Muscle layer of duodenum (tissue), 2 donors: ENCODE data around the gene HOXA4.
A peak's percentile ranks its signal among the peaks of the same experiment; 100 is the strongest.

Experiments used
- H3K27ac ChIP-seq: one replicate; pipeline ENCODE4 v1.7.0; 2013; ENCODE audit warnings: mild to moderate bottlenecking, low read length
- H3K27me3 ChIP-seq: one replicate; pipeline ENCODE4 v1.7.0; 2013; ENCODE audit warnings: low read depth, mild to moderate bottlenecking, control low read depth, low read length
- H3K36me3 ChIP-seq, 2 donors: one replicate each; pipeline ENCODE4 v1.7.0; 2013; ENCODE audit warnings: low read length in 2 of 2, control low read depth in 1 of 2, mild to moderate bottlenecking in 1 of 2; ENCODE audit not compliant: insufficient read depth in 2 of 2, control insufficient read depth in 1 of 2
- H3K4me1 ChIP-seq, 2 donors: one replicate each; pipeline ENCODE4 v1.7.0; 2013; ENCODE audit warnings: low read length in 2 of 2, mild to moderate bottlenecking in 2 of 2, control low read depth in 1 of 2, moderate library complexity in 1 of 2; ENCODE audit not compliant: insufficient read depth in 2 of 2, control insufficient read depth in 1 of 2
- H3K4me3 ChIP-seq, 2 donors: one replicate each; pipeline ENCODE4 v1.7.0; 2013; ENCODE audit warnings: low read length in 2 of 2, low read depth in 1 of 2, mild to moderate bottlenecking in 1 of 2
- H3K9me3 ChIP-seq, 2 donors: one replicate each; pipeline ENCODE4 v1.7.0; 2013; ENCODE audit warnings: low read length in 2 of 2, control low read depth in 1 of 2, mild to moderate bottlenecking in 1 of 2; ENCODE audit not compliant: control insufficient read depth in 1 of 2
- donor health status: healthy.

HOXA4 gene

DNA sequence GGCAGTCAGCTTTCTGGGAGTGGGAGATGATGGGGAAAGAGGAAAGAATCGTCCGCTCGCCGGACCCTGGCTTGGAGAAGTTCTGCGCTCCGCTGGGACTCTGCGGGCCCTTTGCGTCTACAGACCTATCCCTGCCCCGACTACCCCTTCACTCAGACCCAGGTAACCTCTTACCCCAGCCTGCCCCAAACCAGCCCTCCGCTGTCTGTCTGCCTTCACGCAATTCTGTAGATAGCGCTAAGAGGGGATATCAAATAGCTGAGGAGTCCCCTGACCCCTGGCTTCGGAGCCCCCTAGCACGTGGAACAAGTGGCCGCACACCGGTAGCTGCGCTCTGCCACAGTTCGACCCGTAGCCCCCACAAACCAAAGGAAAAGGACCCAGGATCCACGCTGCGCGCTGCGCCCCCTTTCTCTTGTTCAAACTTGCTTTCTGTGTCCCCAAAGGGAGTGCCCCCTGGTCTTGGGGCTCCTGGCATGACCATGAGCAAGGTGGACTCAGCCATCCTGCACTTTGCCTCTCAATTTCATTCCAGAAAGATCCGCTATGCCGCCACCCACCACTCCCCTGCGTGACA is 7.0 kb downstream of the HOXA4 start:
- Histone ChIP-seq H3K4me3 (peak overlapping the region; percentile 56 to 62), H3K4me1 (peaks cover 21 to 50% of the 10 kb centered on the region in 2 donors), H3K27me3 (no peaks in the 10 kb centered on the region), H3K27ac (peak overlapping the region; percentile 89), H3K36me3 (no peaks in the 10 kb centered on the region), H3K9me3 (no peaks in the 10 kb centered on the region)

DNA sequence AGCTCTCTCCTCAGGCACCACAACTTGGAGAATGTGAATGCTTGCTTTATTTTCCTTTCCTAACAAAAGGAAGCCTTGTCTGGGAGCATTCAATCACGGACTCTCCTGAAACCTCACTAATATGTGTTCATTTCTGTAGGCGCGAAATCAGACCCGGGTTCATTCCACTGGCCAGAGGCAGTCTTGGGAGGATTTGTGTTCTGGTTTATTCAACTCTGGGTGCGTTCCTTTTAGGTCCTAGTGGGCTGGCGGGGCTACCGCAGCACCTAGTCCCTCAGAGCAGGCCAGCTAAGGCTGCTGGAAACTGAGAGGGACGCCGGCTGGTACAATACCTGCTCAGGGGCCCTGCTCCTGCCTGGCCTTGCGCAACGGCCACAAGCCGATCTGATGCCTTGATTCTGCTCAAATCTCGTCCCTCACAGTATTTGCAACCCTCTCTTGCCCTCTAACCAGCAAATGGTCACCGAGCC is 7.5 kb downstream of the HOXA4 start:
- peaks cover 22 to 47% of the 10 kb centered on the region in 2 donors for H3K4me1 ChIP-seq

DNA sequence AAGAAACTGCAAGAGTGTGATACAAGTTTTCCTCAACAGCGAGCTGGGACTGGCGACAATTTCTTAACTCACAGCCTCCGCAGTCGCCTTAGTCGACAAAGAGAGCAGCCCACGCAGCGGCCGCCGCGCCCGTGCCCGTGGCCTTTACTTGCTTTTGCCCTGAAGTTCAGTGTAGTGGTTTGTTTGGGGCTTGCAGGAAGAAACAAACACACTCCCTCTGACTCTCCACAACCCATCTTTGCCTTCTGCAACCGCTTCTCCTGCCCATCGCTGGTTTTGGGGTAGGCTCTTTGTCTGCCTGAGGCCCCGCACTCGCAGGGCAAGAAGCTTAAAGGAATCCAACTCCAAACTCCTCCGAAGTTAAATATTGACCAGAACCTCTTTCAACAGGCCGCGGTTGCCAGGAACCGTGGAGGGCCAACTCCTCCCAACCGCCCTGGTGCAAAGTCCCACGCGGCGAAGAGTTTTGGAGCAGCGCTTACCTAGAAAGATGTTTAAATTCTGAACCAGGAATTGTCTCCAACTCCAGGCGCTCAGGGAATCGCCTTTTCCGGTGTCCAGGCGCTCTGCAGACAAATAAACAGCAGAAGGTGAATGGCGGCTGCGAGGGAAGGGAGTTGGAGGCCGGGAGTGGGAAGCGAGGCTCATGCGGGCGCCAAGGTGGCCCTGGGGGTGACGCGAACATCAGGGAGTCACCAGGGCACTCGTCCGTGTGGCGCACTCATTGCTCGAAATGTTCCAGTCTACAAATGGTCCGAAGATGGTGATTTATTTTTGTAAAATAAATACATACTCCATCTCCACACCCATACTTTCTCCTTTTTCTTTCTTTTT is 8.3 kb downstream of the HOXA4 start:
- no peaks in the 10 kb centered on the region for H3K27me3 ChIP-seq
- H3K9me3 ChIP-seq = no peaks in the 10 kb centered on the region
- H3K4me1 ChIP-seq = peaks cover 22 to 40% of the 10 kb centered on the region in 2 donors
- no peaks in the 10 kb centered on the region for H3K36me3 ChIP-seq
- H3K4me3 ChIP-seq = peak overlapping the region; percentile 56 to 62
- H3K27ac ChIP-seq = peak overlapping the region; percentile 89

More for the DNA sequence above, 7.5 kb downstream of the HOXA4 start:
- Histone ChIP-seq H3K9me3 (no peaks in the 10 kb centered on the region), H3K36me3 (no peaks in the 10 kb centered on the region), H3K27me3 (no peaks in the 10 kb centered on the region), H3K4me3 (peak overlapping the region; percentile 56 to 62), H3K27ac (peak overlapping the region; percentile 89)

- Histone ChIP-seq H3K27me3 (no peaks in the 10 kb centered on the region), H3K36me3 (no peaks in the 10 kb centered on the region), H3K9me3 (no peaks in the 10 kb centered on the region), H3K4me1 (peaks cover 16 to 34% of the 10 kb centered on the region in 2 donors), H3K27ac (peak overlapping the region; percentile 89), H3K4me3 (peak overlapping the region; percentile 56 to 62)
These were observed 8.9 kb downstream of the HOXA4 start for GRCh38 chr7:27121684-27122076.

DNA sequence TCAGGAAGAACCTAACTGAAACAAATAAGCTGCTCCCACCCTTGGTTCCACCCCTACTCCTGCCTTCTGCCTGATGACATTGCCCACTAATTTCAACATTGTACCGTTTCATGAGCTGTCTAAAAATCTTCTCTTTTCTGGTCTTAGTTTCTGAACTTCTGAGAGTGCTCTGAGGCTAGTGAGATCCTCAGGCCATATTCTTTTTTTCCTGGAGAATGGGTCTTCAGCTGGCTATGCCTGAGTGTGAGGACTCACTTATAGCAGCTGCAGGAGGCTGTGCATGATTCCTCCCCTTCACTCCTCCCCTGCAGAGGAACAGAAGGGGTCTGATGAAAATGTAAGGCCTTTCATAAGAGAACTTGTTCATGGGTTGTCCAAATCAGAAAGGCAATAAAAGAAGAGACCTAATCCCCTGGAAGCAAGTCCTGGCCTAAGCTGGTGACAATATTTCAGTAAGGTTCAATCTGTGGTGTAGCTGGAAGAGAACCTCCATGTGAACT is 11.1 kb downstream of the HOXA4 start:
- Histone ChIP-seq H3K27ac (peak overlapping the region; percentile 94), H3K4me3 (peak overlapping the region; percentile 32 to 68), H3K27me3 (no peaks in the 10 kb centered on the region), H3K9me3 (no peaks in the 10 kb centered on the region), H3K36me3 (no peaks in the 10 kb centered on the region), H3K4me1 (peaks cover 7 to 22% of the 10 kb centered on the region in 2 donors)

- Histone ChIP-seq H3K4me1 (peaks cover 5 to 22% of the 10 kb centered on the region in 2 donors), H3K9me3 (no peaks in the 10 kb centered on the region), H3K4me3 (peak overlapping the region; percentile 68 to 80), H3K36me3 (no peaks in the 10 kb centered on the region), H3K27ac (peak overlapping the region; percentile 94), H3K27me3 (no peaks in the 10 kb centered on the region)
These were observed 12.0 kb downstream of the HOXA4 start for GRCh38 chr7:27118580-27118979.

DNA sequence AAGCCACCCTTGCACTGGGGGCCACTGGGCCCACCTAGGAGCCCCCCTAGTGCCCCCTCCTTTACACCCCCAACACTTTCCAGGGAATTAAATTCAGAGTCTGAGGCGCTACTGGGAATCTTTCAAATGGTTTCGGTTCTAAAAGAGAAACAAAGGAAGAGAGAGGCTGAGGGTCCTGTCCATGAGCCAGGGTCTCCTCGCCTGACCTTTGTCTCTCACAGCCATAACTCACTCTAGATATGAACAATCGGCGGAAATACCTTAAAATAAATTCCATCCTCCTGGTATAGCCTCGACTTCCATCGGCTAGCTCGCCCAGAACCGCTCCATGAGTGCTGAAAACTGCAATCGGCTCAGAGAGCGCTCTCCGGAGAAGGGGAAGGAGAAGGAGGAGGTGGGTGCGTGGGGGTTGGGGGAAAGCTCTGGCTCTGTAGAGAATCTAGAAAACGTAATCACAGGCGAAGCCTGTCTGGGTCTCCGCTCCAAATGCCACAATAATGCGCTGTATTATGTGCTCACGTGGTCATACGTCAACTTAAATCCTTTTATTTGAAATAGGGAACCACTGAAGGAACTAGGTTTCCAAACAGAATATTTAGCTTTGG is 12.6 kb downstream of the HOXA4 start:
- peak overlapping the region; percentile 94 for H3K27ac ChIP-seq
- H3K36me3 ChIP-seq = no peaks in the 10 kb centered on the region
- no peaks in the 10 kb centered on the region for H3K27me3 ChIP-seq
- H3K4me3 ChIP-seq = peak overlapping the region; percentile 68 to 80
- H3K9me3 ChIP-seq = no peaks in the 10 kb centered on the region
- H3K4me1 ChIP-seq = peaks cover 5 to 22% of the 10 kb centered on the region in 2 donors

GRCh38 chr7:27116962-27117886 is 13.3 kb downstream of the HOXA4 start:
- Histone ChIP-seq H3K27ac (peak overlapping the region; percentile 94), H3K4me3 (peak overlapping the region; percentile 68 to 80)

DNA sequence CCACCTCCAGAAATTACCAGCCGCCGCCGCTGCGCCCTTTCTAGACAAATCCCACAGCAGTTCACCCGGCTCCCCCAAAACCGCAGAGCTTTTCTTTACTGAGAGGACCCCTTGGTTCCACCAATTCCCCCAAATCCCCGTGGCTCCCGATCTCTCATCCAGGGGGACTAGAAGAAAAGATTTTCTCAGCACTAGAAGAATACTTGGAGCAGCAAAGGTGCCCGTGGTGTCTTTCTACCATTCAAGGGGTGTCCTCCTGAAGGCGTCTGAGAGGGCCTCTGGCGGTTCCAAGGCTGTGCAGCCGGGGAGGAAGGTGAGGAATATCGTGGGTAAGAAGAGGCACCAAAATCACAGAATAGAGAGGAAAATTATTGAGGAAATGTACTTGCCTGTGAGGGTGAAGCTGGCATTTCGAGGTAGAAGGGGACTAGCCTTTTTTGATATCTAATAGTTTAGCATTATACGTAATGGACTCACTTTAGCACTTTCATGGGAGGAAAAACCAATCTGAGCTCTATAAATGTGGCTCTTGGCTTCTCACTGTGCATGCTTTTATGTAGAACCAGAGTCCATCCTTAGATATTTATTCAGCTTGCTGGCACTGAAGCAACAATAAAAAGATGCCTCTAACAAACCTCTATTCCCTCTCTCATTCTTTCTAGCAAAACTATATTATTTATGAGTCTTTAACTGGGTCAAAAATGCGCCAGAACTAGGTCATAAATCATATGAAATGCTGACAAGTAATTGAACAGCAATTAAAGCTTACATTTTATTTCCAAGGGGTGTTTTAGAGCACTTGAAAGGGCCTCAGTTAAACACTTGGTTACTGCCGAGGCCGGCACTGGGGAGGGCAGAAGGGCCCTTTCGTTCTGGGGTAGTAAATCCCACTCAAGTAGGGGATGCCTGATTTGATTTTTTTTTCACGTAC is 14.3 kb downstream of the HOXA4 start:
- Histone ChIP-seq H3K27ac (peak overlapping the region; percentile 94), H3K36me3 (no peaks in the 10 kb centered on the region), H3K4me1 (peaks cover 7 to 28% of the 10 kb centered on the region in 2 donors), H3K27me3 (no peaks in the 10 kb centered on the region), H3K9me3 (no peaks in the 10 kb centered on the region), H3K4me3 (peak overlapping the region; percentile 68 to 80)

More at GRCh38 chr7:27116962-27117886, 13.3 kb downstream of the HOXA4 start:
- peaks cover 5 to 22% of the 10 kb centered on the region in 2 donors for H3K4me1 ChIP-seq
- no peaks in the 10 kb centered on the region for H3K9me3 ChIP-seq
- no peaks in the 10 kb centered on the region for H3K36me3 ChIP-seq
- H3K27me3 ChIP-seq = no peaks in the 10 kb centered on the region
